Measurements from ENCODE around the gene RGS16.

DNA sequence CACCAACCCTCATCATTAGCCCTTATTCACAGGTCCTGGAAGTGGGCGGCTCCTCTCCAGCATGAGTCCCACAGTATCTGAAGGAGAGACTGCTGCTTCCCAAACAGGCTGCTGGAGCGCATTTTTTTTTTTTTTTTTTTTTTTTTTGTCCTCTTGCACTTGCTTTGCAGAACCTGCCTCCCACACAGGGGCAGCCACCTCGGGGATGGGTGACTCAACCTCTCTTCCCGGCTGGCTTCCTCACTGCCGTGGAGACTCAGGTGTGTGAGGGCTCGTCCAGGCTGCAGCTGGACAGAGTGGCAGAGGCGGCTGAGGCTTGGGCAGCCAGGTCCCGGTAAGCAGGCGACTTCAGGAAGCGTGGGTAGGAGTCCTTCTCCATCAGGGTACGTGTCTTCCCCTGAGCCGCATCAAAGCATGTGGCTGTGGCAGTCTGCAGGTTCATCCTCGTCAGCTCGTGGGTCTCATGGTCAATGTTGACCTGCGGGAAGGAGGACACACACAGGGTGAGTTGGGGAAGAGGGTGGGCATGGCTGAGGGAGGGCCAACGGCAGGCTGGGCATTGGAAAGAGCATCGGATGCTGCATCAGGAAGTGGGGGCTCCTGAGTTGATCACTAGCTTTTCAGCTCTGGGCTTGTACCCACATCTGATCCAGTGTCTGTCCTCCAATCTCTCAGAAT lies 4.0 kb downstream of the RGS16 start:
- TF ChIP-seq, protein P1, sequence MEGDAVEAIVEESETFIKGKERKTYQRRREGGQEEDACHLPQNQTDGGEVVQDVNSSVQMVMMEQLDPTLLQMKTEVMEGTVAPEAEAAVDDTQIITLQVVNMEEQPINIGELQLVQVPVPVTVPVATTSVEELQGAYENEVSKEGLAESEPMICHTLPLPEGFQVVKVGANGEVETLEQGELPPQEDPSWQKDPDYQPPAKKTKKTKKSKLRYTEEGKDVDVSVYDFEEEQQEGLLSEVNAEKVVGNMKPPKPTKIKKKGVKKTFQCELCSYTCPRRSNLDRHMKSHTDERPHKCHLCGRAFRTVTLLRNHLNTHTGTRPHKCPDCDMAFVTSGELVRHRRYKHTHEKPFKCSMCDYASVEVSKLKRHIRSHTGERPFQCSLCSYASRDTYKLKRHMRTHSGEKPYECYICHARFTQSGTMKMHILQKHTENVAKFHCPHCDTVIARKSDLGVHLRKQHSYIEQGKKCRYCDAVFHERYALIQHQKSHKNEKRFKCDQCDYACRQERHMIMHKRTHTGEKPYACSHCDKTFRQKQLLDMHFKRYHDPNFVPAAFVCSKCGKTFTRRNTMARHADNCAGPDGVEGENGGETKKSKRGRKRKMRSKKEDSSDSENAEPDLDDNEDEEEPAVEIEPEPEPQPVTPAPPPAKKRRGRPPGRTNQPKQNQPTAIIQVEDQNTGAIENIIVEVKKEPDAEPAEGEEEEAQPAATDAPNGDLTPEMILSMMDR (IDR thresholded peaks at IDR 0.05), result no peak
- TF ChIP-seq POLR2AphosphoS5 (IDR thresholded peaks at IDR 0.05; ENCODE audit: insufficient read depth in 1 of 2, low read depth in 1 of 2) (no peak), POLR2A (IDR thresholded peaks at IDR 0.05) (no peak)
